GM18499 (cell line): ENCODE data around the gene RUNX2.

Source experiments
- ATAC-seq: cut with Tn5 transposase; IDR thresholded peaks from one replicate; pipeline ENCODE4 v1.9.1; 2021; ENCODE audit warnings: moderate number of reproducible peaks; ENCODE audit not compliant: insufficient read depth, unreplicated experiment

The RUNX2 gene

DNA sequence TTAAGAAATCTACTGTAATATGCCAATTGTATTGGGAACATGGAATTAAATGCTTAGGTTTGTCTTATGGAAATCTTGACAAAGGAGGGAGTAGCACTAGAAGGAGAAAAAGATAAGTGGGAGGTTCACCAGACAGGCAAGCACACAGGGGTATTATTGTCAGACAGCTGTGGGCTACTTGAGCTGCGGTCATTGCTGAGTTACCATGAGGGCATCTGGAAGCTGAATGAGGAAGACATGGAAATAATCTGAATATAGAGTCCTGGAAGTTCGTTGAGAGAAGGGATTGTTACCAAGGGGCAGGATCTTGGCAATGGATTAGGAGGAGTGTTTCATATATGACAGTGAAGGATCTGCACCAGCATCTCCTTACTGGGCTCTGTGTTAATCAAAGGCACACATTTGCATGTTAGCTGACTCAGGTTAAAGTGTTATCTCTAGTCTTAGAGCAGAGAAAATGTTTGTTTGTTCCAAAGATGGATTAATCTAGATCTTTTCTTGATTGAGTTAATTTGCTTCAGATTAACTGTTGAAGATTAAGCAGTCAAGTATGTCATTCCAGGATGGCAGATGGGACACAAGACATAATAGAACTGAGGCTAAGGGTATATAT lies 102.6 kb downstream of the RUNX2 start:
- ATAC-seq, result no peak

DNA sequence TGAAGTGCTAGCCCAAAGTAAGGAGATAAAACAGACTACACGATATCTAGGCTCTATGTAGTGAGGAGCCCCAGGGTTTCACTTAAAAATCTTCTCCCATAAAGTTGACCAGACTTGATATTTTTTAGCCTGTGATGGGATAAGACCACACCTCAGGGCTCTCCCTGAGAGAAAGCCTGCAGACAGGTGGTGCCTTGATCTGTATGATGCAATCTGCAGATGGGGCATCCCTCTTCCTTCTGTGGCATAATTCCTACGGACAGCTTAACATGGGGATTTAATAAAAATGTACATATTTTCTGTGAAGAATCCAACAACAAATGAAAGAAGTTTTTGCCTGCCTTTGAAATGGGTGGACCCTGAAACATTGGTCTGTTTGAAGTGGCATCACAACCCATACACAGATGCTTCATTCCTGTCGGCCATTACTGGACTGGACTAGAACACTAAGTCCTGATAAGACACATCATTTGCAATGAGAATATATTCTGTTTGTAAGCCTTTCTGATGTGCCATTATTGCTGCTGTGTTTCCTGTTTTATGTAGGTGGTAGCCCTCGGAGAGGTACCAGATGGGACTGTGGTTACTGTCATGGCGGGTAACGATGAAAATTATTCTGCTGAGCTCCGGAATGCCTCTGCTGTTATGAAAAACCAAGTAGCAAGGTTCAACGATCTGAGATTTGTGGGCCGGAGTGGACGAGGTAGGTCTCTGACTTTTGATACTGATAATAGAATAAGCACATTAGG lies 103.4 kb downstream of the RUNX2 start:
- no peak for ATAC-seq

DNA sequence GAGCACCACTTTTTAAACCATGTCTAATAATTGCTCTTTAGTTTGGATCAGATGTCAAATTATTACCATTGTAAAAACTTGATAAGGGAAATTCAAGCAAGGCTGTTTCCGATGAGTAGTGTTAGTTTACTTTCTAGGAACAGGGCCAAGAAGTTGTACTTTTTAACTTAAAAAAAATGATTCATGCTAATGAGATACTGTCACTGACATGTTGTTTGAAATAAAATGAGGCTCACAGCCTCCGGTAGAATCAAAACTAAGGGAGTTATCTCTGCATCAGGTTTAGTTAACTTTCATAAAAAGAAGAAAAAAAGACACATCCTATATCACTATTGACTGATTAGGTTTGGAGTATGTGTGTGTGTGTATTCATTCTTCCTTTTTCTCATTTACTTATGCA lies 104.8 kb downstream of the RUNX2 start:
- no peak for ATAC-seq

DNA sequence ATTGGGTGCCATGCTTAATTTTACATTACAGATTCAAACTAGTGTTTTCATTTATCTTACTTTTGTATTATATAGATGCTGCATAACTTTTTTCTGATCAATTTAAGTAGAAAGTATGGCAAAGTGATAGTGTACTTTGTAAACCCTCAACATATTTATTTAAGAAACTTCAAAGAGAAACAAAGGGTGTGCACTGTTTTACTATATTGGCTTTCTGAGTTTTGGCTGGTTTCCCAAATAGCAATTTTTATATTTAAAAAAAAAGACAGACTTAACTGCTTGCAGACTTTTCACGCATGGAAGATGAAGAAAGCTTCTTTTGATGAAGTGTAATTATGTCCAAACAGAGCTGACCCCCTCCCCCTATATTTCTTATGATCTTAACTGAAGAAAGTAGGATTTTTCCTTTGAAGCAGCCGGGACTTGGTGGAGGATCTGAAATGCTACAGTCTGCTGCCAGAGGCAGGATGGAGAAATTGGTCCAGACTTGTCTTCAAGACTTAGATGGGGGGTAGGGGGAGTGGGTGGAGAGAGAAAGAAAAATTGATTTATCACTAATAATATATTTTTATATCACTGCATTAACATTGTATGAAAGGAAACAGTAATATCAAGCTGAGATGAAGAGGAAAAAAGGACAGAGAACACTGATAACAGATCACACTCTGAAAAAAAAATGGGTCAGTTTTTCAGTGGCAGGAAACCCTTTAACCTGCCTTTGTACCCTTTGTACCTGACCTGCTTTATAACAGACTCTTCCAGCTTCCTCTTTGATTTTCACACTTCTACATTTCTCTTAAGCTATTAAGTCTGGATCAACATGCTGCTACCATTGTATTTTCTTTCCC lies 105.6 kb downstream of the RUNX2 start:
- ATAC-seq, result no peak

DNA sequence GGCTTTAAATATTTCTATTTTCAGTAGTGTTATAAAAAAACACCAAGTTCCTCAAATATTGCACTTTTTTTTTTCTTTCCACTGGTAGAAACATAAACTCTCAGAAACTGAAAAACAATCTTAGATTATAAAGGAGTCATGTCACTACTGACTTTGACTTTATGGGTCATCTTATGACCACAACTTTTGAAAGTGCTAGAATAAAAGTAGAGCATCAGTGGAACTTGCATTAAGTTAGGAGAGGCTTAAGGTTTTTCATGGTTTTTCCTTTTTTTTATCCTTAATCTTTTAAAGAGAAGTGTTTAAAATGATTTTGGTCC lies 106.2 kb downstream of the RUNX2 start:
- no peak for ATAC-seq

DNA sequence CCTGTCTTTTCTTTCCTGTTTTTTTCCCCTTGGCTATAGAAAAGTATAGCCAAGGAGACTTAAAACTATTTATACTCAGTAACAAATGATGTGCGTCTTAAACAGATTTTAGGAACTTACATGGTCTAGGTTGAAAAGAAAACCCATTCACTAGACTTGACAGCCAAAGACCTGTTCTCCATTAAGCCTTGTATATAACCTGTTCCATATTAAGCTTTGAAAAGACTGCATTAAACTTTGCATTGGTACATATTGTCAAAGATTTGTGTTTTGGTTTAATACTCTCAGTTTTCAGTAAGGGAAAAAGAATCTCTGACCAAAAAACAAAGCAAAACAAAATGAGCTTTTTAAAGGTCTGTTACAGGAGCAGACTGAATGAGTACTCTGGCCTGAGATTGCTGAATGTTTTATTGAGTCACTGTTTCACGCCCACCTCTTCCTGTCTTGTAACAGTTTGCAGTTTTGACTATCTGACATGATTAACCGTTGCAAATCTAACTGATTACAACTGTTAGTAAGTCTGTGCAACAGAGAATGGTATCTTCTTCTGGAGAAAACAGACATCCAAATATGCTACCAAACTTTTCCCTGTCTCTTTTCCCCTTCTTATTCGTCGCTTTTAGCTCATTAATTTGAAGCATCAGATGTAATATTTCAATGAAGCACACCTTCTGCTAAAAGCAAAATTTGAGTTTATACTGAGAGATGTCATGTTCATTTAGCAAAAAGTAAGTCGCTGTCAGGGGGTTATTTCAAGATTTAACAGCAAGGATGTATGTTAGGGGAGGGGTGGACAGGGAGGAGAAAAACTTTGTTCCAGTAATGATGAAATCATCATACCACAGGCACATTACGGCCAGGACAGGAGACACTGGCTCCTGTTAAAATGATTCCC lies 108.7 kb downstream of the RUNX2 start:
- ATAC-seq, result no peak

DNA sequence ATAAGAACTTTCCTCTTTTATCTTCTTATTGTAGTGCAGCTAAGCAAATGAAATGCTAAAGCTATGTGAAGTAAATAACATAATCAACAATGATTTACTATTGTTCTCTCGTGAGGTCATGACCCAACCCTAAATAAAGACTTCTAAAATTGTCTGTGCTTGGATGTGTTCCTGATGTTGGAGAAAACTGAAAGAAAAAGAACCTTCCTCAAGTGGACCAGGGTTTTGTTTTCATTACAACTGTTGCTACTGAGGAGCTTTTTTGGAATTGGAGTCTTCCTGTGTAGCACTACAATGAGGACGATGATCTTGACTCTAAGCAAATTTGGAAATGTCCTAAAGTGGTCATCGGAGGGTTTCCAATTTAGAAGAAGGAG lies 109.3 kb downstream of the RUNX2 start:
- ATAC-seq, result no peak

DNA sequence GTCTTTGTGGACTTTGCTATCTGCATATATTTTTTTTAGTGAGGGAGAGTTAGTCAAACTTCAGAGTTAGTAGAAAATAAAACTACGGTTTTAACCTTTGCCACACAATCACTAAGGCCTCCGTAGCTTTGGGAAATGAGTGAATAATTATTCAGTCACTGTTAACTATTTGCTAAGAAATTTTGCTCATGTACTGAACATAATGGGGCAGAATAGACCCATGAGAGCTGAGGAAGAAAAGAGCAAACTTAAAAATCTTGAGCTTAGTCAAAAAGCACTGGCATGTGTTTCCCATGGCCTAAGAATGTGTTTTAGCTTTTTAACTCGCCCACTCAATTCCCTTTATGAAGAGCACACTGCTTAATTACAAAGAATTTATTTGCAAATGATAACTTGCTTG lies 110.0 kb downstream of the RUNX2 start:
- ATAC-seq, result no peak

DNA sequence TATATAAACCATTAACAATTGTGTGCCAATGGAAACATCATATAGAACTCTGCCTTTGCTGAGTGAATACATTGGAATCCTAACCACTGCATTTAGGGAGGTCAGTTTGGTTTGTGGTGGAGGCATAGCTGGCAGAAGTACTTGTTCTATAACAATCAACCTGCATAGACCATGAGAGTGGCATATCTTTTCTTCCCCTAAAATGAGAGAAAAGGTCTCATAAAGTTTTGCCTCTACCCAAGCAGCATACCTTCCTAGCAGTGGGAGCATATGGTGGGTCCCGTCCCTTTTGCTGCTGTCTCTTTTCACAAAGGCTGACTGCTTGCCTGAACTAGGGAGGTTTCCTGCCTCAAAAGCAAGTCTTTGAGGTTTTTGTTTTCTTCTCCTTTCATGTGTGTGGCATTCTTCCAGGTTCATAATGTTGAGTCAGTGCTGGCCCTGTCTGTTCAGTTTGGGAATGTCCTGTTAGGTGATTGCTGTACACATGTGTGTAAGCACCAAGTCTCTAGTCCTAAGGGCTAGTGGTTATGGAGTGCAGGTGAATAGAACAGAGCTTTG lies 110.8 kb downstream of the RUNX2 start:
- no peak for ATAC-seq

DNA sequence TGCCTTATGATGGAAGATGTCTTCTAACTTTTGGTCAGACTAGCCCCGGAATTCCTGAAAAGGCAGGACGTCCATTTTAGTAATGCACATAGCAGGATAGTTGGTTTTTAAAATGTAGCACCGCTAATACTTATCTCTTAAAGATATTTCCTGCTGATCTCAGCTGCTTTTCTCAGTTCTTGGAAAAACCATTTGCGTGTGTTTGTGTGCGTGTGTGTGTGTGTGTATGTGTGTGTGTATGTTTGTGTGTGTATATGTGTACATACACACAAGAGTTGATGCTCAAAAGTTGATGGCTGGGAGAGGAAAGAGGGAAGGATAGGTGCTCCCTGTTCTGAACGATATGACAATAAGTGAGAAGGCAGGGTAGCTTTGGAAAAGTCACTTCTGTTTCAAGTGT lies 111.3 kb downstream of the RUNX2 start:
- ATAC-seq, result no peak

DNA sequence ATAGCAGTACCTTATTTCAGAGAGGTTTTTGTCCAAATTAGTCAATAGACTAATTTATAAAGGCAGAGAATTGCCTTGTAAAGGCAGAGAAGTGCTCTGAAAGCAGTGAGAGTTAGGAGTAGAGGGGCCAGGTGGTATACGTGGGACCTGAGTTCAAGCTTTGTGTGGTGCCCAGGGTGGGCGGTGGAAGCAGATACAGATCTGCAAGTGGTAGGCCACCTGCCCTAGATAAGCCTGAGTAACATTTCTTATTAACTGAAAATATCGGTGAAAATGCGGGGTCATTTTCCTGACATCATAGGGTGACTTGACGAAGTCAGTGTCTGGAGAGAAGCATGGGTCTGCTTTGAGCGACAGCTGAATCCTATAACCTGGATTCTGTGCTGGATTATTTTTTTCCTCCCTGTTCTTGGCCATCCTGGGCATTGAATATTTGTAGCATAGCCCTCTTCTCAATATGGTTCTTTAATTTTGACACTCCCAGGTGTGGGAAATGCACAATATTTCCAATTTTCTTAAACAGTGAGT lies 111.8 kb downstream of the RUNX2 start:
- ATAC-seq, result no peak

DNA sequence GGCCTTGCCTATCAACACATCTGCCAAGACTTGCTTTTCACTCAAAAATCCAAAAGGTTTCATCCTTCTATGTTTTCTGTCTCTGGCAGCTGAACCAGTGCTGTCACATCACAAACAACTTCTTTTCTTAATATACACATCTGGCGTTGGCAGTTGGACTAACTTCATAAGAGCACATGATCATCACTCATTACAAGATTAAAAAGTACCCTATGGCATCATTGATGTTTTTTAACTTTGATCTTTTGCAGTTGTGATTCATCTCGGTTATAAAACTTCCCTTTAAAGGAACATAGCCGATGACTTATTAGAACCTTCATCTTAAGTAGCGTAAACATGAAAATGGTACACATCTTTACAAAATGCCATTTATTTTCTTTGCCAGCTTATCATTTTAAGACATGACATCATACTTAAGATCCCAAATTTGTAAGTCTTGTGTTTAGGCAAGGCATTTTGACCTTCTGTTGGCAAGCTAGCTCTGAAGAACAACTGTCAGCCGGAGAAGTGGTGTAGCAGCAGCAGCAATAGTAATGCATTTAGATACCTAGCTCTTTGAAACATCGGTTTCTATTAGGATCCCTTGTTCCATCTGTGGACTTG lies 113.8 kb downstream of the RUNX2 start:
- no peak for ATAC-seq

DNA sequence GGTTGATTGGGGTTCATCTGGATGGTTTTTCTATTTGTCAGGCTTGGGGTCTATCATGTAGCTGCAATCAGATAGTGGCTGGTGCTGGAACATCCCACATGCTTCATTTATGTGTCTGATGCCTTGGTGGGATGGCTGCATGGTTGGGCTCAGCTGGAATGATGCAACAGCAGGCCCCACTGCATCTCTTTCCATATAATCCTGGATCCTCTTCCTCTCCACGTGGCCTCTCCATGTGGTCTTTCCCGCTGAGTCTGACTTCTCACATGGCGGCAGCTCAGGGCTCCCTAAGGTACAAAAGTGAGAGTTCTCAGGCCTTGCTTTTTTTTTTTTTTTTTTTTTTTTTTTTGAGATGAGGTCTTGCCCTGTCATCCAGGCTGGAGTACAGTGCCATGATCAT lies 114.6 kb downstream of the RUNX2 start:
- ATAC-seq, result no peak

DNA sequence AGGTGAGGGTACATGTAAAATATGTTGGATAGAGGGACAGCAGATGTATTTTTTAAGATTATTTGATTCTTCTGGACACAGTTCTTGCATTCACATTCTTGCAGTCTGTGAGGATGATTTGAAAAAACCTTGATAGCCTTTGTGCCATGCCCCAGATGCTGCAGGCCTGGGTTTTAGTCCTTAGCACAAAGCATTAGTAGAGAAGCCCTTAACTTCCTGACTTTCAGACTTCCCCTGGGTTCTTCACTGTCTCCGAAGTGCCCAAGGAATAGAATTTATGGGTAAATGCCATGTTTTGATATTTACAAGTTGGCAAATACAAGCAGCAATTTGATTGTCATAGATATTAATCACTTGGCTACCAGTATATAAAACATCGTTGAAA lies 117.2 kb downstream of the RUNX2 start:
- ATAC-seq, result no peak

DNA sequence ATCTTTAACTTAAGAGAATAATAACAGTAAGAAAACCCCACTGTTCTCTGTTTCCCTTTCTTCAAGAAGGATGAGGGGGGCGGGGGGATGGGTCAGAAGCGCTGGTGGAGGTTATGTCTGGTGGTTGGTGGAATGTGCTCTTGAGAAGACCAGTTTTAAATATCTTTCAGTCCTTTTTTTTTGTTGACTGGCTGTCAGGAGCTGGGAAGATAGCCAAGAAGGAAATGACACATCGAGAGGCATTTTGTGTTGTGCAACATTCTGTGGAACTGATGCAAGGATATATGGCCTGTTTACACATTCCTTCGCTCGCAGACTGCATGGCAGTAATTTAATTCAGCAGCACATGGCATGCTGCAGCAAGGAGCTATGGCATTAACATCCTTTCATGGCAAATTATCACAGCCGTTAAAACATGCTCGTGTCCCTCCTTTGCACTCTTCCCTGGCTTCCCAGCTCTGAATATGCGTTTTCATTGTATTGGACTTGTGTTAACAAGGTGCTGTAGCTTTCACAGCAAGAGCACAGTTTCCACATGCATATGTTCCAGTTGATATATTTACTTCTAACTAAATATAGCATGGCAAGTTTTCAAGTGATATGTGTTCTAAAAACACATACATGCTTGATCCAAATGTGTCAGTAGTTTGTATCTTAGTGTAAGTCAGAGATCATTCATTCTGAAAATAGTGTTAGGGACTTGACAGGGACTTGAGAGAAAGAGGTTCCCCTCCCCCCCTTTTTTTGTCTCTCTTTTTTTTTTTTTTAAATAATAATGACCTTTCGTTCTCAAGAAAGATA lies 117.8 kb downstream of the RUNX2 start:
- no peak for ATAC-seq

DNA sequence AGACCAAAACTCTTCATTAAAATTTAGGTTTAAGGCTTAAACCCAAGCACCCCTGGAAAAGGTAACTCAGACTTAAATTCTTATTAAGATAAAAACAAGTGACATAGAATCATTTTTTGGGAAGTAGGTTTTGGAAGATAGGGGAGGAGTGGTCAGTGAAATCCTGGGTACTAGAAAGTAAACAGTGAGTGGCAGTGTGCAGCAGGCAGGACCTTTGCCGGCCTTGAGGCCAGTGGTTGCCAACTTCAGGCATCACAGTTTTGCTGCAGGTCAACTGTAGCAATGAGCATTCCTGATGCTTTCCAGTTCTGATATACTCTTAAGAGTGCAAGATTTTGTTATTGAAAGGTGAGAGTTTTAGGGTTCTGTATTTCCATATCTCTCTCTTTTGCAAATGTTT lies 118.9 kb downstream of the RUNX2 start:
- no peak for ATAC-seq

DNA sequence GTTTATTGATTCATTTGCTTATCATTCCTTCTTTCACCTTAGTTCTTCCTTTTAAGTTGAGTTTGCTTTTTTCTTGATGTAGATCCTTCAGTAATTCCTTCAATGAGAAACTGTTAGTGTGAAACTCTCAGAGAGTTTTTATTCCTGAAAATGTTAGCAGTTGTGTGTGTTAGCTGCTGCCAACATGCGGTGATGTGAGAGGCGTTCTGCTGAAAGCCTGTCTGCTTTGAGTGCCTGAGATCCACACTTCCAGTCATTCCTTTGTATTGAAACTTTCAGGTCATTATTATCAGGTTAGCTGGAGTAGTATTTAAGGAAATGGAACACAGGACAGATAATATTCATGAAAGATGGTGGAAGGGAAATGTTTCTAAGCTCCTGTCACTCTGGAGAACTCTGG lies 119.6 kb downstream of the RUNX2 start:
- no peak for ATAC-seq

DNA sequence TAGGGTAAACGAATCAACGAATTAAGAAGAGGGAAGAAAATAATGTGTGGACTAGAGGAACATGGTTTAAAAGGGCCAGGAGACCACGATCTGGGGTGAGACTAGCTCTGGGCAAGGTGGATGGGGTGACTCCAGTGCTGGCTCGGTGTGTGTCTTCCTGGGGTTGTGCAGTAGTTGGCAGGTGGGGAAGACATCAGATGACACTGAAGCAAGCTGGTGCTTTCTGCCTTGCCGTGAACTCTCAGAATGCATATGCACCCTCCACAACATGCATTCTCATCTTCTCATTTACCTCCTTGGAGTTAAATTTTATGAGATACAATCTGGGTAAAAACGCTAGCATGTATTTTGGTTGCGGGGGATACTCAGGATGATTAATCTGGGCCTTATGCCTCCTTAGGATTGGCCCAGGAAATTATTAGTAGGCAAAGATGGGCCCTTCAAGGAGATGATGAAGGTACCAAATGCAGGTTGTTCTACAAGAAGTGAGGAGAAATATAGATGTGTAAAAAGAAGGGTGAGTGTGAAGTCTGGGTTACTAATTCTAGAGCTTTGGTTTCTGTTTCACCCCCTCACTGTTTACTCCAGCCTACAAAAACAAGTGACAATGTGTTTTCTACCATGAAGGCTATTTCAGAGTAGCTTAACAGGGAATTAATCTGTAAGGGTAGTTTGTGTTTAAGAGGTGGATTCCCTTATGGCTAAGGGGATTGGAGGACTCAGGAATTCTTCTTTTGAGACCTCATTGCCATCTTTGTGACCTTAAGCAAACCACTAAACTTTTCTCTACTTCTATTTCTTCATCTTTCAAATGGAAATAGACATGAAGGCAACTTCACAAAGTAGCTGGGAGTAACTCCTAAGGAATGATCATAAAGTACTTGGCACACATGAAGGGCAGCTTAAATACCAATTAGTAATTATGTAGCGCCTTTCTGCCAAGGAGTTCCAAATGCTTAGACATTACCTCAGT lies 120.6 kb downstream of the RUNX2 start:
- ATAC-seq, result no peak
